DOHH2 (cell line): ENCODE measurements around the gene DDX54.
A peak's percentile ranks its signal among the peaks of the same experiment; 100 is the strongest.

ENCODE experiments used
- H3F3A ChIP-seq: fragments of 200-600 bp; sonication (generic), shearing (Covaris generic); 2 replicates; pipeline ENCODE4 v1.6.0; 2016; ENCODE audit warnings: antibody characterized with exemption, mild to moderate bottlenecking; ENCODE audit not compliant: control insufficient read depth, insufficient read depth
- H3K27ac ChIP-seq: fragments of 200-600 bp; sonication (generic); 2 replicates; pipeline ENCODE4 v1.5.1; 2014; ENCODE audit warnings: low read depth, mild to moderate bottlenecking, low read length, moderate library complexity
- H3K27me3 ChIP-seq: fragments of 200-600 bp; sonication (generic); 2 replicates; pipeline ENCODE4 v1.6.1; 2014; ENCODE audit warnings: mild to moderate bottlenecking, low read length, mixed read lengths; ENCODE audit not compliant: control insufficient read depth
- H3K36me3 ChIP-seq: fragments of 200-600 bp; sonication (generic); 2 replicates; pipeline ENCODE4 v1.6.1; 2014; ENCODE audit warnings: mild to moderate bottlenecking, low read length, moderate library complexity, mixed read lengths; ENCODE audit not compliant: control insufficient read depth
- H3K4me1 ChIP-seq: fragments of 200-600 bp; sonication (generic); 2 replicates; pipeline ENCODE4 v1.6.1; 2014; ENCODE audit warnings: mild to moderate bottlenecking, low read length, mixed read lengths; ENCODE audit not compliant: control insufficient read depth
- H3K4me2 ChIP-seq: fragments of 200-600 bp; sonication (generic); 2 replicates; pipeline ENCODE4 v1.6.0; 2014; ENCODE audit warnings: mild to moderate bottlenecking, low read length, moderate library complexity
- H3K4me3 ChIP-seq: fragments of 200-600 bp; sonication (generic); 2 replicates; pipeline ENCODE4 v1.5.1; 2014; ENCODE audit warnings: mild to moderate bottlenecking, low read length, mixed read lengths
- H3K79me2 ChIP-seq: fragments of 200-600 bp; sonication (generic); 2 replicates; pipeline ENCODE4 v1.6.1; 2014; ENCODE audit warnings: mild to moderate bottlenecking, low read length, mixed read lengths; ENCODE audit not compliant: control insufficient read depth
- H3K9me2 ChIP-seq: fragments of 200-600 bp; sonication (generic); replicated peaks from 2 replicates; pipeline ENCODE4 v1.6.1; 2014; ENCODE audit warnings: mild to moderate bottlenecking, low read length, mixed read lengths; ENCODE audit not compliant: control insufficient read depth
- H3K9me3 ChIP-seq: fragments of 200-600 bp; sonication (generic); 2 replicates; pipeline ENCODE4 v1.6.1; 2014; ENCODE audit warnings: antibody characterized with exemption, low read length, mixed read lengths; ENCODE audit not compliant: control insufficient read depth, insufficient read depth
- H4K20me1 ChIP-seq: fragments of 200-600 bp; sonication (generic); 2 replicates; pipeline ENCODE4 v1.6.0; 2014; ENCODE audit warnings: low read depth, mild to moderate bottlenecking, antibody characterized with exemption, low read length, moderate library complexity; ENCODE audit not compliant: control insufficient read depth, insufficient read depth
- CTCF ChIP-seq: fragments of 200-600 bp; sonication (generic); IDR thresholded peaks from one replicate; pipeline ENCODE4 v1.5.1; 2014; ENCODE audit warnings: antibody characterized with exemption, mild to moderate bottlenecking, low read depth, low read length; ENCODE audit not compliant: poor library complexity, severe bottlenecking
- EZH2phosphoT487 ChIP-seq: fragments of 200-600 bp; sonication (generic); IDR thresholded peaks from 2 replicates; pipeline ENCODE4 v1.6.1; 2017; ENCODE audit warnings: borderline replicate concordance, mild to moderate bottlenecking, antibody characterized with exemption, low read length, moderate library complexity, mixed read lengths

Gene DDX54

GRCh38 chr12:113130457-113131135, 54.7 kb downstream of the DDX54 start:
- Histone ChIP-seq H4K20me1 (0 out of 2 replicates have a peak, but pooled peaks cover 3% of the 10 kb centered on the region), H3K4me2 (peak overlapping the region; percentile 70), H3K4me3 (peak overlapping the region; percentile 53), H3K9me2 (no peaks in the 10 kb centered on the region), H3F3A (peaks cover 5% of the 10 kb centered on the region; the same call in 1 of the 2 replicates), H3K4me1 (peaks cover 61% of the 10 kb centered on the region), H3K36me3 (peaks cover 23% of the 10 kb centered on the region), H3K9me3 (no peaks in the 10 kb centered on the region), H3K79me2 (peaks cover 50% of the 10 kb centered on the region), H3K27ac (0 out of 2 replicates have a peak overlapping the region, but pooled peaks have one; percentile 17), H3K27me3 (no peaks in the 10 kb centered on the region)
- TF ChIP-seq EZH2phosphoT487 (no peak), CTCF (peak; percentile 78)

- Histone ChIP-seq H3K4me2 (peak overlapping the region; percentile 70), H3K9me2 (no peaks in the 10 kb centered on the region), H3K9me3 (no peaks in the 10 kb centered on the region), H4K20me1 (0 out of 2 replicates have a peak, but pooled peaks cover 3% of the 10 kb centered on the region), H3K36me3 (peaks cover 25% of the 10 kb centered on the region), H3K27ac (no peak overlapping the region), H3K4me3 (peak overlapping the region; percentile 53), H3K79me2 (peaks cover 44% of the 10 kb centered on the region), H3K27me3 (no peaks in the 10 kb centered on the region), H3K4me1 (peaks cover 55% of the 10 kb centered on the region), H3F3A (peaks cover 5% of the 10 kb centered on the region; the same call in 1 of the 2 replicates)
- TF ChIP-seq CTCF, result no peak
- TF ChIP-seq EZH2phosphoT487, result no peak
Observed at GRCh38 chr12:113129664-113130456, 55.4 kb downstream of the DDX54 start.

- Histone ChIP-seq H4K20me1 (0 out of 2 replicates have a peak, but pooled peaks cover 3% of the 10 kb centered on the region), H3K4me2 (peak overlapping the region; percentile 70), H3K4me3 (no peak overlapping the region), H3K27me3 (no peaks in the 10 kb centered on the region), H3K9me3 (no peaks in the 10 kb centered on the region), H3K9me2 (no peaks in the 10 kb centered on the region), H3K4me1 (peaks cover 46% of the 10 kb centered on the region), H3K27ac (no peak overlapping the region), H3K36me3 (peaks cover 33% of the 10 kb centered on the region), H3F3A (peaks cover 5% of the 10 kb centered on the region; the same call in 1 of the 2 replicates), H3K79me2 (peaks cover 36% of the 10 kb centered on the region)
- TF ChIP-seq EZH2phosphoT487 (no peak), CTCF (peak; percentile 15)
Observed at GRCh38 chr12:113128802-113129663, 56.2 kb downstream of the DDX54 start.
